ENCODE data around the gene LCE3D. TPM values are rescaled to one million over a fixed set of nuclear protein-coding genes. Genes with fewer than 3 reads are reported as not detected.

LCE3D gene
- total and polyA plus RNA-seq, 2 donors (not counting 1 experiment from before 2014, with no cell fraction given) = not detected

- no peaks in the 10 kb centered on the region for H3K4me1 ChIP-seq (ENCODE audit: control insufficient read depth in 2 of 2, insufficient read depth in 2 of 2, low read length in 2 of 2)
- no peak within 1 kb of the TSS for H3K9ac ChIP-seq (ENCODE audit: low read length)
- no peak within 1 kb of the TSS for H2AFZ ChIP-seq (ENCODE audit: insufficient read depth, low read depth, low read length, poor library complexity, severe bottlenecking)
- H3K9me3 ChIP-seq (ENCODE audit: control extremely low read depth in 1 of 3, control insufficient read depth in 2 of 3, insufficient read depth in 1 of 3, low read length in 2 of 3) = peaks cover 5 to 11% (median 6%) of the 10 kb centered on the region in 3 donors
- peaks cover 0 to 2% (median 0%) of the 10 kb centered on the region in 4 experiments for H3K27me3 ChIP-seq (replicated peaks in 1 of 4; ENCODE audit: control extremely low read depth in 1 of 4, control insufficient read depth in 3 of 4, insufficient read depth in 4 of 4, low read length in 3 of 4)
- POLR2A ChIA-PET = no interaction called here
- CTCF ChIA-PET = no interaction called here
- ATAC-seq (ENCODE audit: low read depth) = no peak
- H3K79me2 ChIP-seq (ENCODE audit: control insufficient read depth, insufficient read depth, low read length) = no peaks in the 10 kb centered on the region
- no peak for TF ChIP-seq EZH2 (IDR thresholded peaks at IDR 0.05; ENCODE audit: borderline replicate concordance, insufficient read depth, low read depth, low read length, poor library complexity, severe bottlenecking)
- TF ChIP-seq, protein P1, sequence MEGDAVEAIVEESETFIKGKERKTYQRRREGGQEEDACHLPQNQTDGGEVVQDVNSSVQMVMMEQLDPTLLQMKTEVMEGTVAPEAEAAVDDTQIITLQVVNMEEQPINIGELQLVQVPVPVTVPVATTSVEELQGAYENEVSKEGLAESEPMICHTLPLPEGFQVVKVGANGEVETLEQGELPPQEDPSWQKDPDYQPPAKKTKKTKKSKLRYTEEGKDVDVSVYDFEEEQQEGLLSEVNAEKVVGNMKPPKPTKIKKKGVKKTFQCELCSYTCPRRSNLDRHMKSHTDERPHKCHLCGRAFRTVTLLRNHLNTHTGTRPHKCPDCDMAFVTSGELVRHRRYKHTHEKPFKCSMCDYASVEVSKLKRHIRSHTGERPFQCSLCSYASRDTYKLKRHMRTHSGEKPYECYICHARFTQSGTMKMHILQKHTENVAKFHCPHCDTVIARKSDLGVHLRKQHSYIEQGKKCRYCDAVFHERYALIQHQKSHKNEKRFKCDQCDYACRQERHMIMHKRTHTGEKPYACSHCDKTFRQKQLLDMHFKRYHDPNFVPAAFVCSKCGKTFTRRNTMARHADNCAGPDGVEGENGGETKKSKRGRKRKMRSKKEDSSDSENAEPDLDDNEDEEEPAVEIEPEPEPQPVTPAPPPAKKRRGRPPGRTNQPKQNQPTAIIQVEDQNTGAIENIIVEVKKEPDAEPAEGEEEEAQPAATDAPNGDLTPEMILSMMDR (IDR thresholded peaks at IDR 0.05) = no peak
- H3K4me3 ChIP-seq (ENCODE audit: control extremely low read depth in 1 of 5, extremely low read depth in 1 of 5, insufficient read depth in 1 of 5, low read depth in 2 of 5, low read length in 4 of 5) = no peak within 1 kb of the TSS
- Mint-ChIP-seq H3K27ac (no peak within 1 kb of the TSS), H3K4me1 (no peaks in the 10 kb centered on the region), H3K4me3 (no peak within 1 kb of the TSS), H3K27me3 (no peaks in the 10 kb centered on the region), H3K9me3 (ENCODE audit: insufficient read depth) (no peaks in the 10 kb centered on the region)
- no peaks in the 10 kb centered on the region for H3K36me3 ChIP-seq (replicated peaks in 1 of 2; ENCODE audit: control extremely low read depth in 1 of 2, control insufficient read depth in 1 of 2, extremely low read depth in 1 of 2, insufficient read depth in 2 of 2, low read length in 1 of 2)
- H3K4me2 ChIP-seq (replicated peaks; ENCODE audit: low read depth, low read length, poor library complexity, severe bottlenecking) = no peak within 1 kb of the TSS
- no peaks in the 10 kb centered on the region for H4K20me1 ChIP-seq (ENCODE audit: control insufficient read depth, insufficient read depth, low read length, poor library complexity, severe bottlenecking)
- no CpG with 5 or more reads among the region's 4 CpGs for WGBS (ENCODE audit: insufficient coverage)
- no peak for DNase-seq
- intact Hi-C loops (cut with micrococcal nuclease) = no loop called here
- no peak within 1 kb of the TSS for H3K27ac ChIP-seq (ENCODE audit: low read length in 2 of 2)
These were observed 19.6 kb upstream of the LCE3D start, which contains the start of gene LCE3C for GRCh38 chr1:152599934-152600333. Gene LCE3C, plus strand, starts transcription at chr1:152600234. Its CDS starts 498 bp downstream, at chr1:152600732.

DNA sequence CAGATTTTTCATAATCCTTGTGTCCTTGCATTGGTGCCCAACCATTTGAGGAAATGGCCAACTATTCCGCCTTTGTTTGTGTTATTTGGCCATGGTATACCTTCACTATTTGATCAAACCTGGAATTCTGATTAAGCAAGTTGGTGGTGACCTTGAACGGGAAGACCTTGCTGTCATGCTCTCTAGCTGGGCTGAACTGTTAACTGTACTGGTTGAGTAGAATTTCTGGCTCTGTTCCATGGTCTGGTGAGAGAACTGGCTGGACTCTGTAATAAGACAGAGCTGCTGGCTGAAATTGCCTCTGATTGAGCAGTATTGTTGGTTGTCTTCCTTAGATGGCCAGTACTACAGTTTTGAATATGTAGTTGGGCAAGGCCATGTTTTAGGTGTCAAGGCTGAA, 16.7 kb upstream of the LCE3D start:
- peaks cover 6 to 11% (median 6%) of the 10 kb centered on the region in 3 donors for H3K9me3 ChIP-seq (ENCODE audit: control extremely low read depth in 1 of 3, control insufficient read depth in 2 of 3, insufficient read depth in 1 of 3, low read length in 2 of 3)
- H3K27me3 ChIP-seq (replicated peaks in 1 of 4; ENCODE audit: control extremely low read depth in 1 of 4, control insufficient read depth in 3 of 4, insufficient read depth in 4 of 4, low read length in 3 of 4) = peaks cover 0 to 2% (median 0%) of the 10 kb centered on the region in 4 experiments
- CTCF ChIA-PET = no interaction called here
- intact Hi-C loops (cut with micrococcal nuclease) = no loop called here
- no peak overlapping the region for H3K4me2 ChIP-seq (replicated peaks; ENCODE audit: low read depth, low read length, poor library complexity, severe bottlenecking)
- 83% methylated on average over 1 of the region's 2 CpGs for WGBS (ENCODE audit: insufficient coverage)
- POLR2A ChIA-PET = no interaction called here
- H3K27ac Mint-ChIP-seq = no peak overlapping the region
- no peaks in the 10 kb centered on the region for H3K36me3 ChIP-seq (replicated peaks in 1 of 2; ENCODE audit: control extremely low read depth in 1 of 2, control insufficient read depth in 1 of 2, extremely low read depth in 1 of 2, insufficient read depth in 2 of 2, low read length in 1 of 2)
- no peak overlapping the region for H3K4me3 ChIP-seq (ENCODE audit: control extremely low read depth in 1 of 5, extremely low read depth in 1 of 5, insufficient read depth in 1 of 5, low read depth in 2 of 5, low read length in 4 of 5)
- H2AFZ ChIP-seq (ENCODE audit: insufficient read depth, low read depth, low read length, poor library complexity, severe bottlenecking) = no peak overlapping the region
- no peaks in the 10 kb centered on the region for H3K4me1 Mint-ChIP-seq
- TF ChIP-seq, protein P1 (IDR thresholded peaks at IDR 0.05) = no peak
- no peak for TF ChIP-seq EZH2 (IDR thresholded peaks at IDR 0.05; ENCODE audit: borderline replicate concordance, insufficient read depth, low read depth, low read length, poor library complexity, severe bottlenecking)
- H3K9ac ChIP-seq (ENCODE audit: low read length) = no peak overlapping the region
- H3K4me1 ChIP-seq (ENCODE audit: control insufficient read depth in 2 of 2, insufficient read depth in 2 of 2, low read length in 2 of 2) = no peaks in the 10 kb centered on the region
- DNase-seq (no peak), ATAC-seq (ENCODE audit: low read depth) (no peak)
- no peaks in the 10 kb centered on the region for H3K79me2 ChIP-seq (ENCODE audit: control insufficient read depth, insufficient read depth, low read length)
- no peaks in the 10 kb centered on the region for H4K20me1 ChIP-seq (ENCODE audit: control insufficient read depth, insufficient read depth, low read length, poor library complexity, severe bottlenecking)
- no peak overlapping the region for H3K27ac ChIP-seq (ENCODE audit: low read length in 2 of 2)
- H3K9me3 Mint-ChIP-seq (ENCODE audit: insufficient read depth) = no peaks in the 10 kb centered on the region
- no peak overlapping the region for H3K4me3 Mint-ChIP-seq
- H3K27me3 Mint-ChIP-seq = no peaks in the 10 kb centered on the region
